Measurements from ENCODE around the gene TIMM44. TPM values are rescaled to one million over a fixed set of nuclear protein-coding genes. Genes with fewer than 3 reads are reported as not detected.

TIMM44 gene
- total and polyA plus RNA-seq, 10 of the 15 experiments (the other 5 are each of a cell fraction or from before 2014, with no cell fraction given) = 6.6 to 90.7 (median 57.6) TPM

- TSS peak; percentile 31 for BruUV-seq (replicated peaks)
- RAD21 ChIA-PET (ENCODE audit: unreplicated experiment) = no interaction called here
- TF ChIP-seq EED (IDR thresholded peaks at IDR 0.05; ENCODE audit: low read depth) (no peak), IKZF1 (conservative IDR thresholded peaks at IDR 0.05) (no peak), BCLAF1 (IDR thresholded peaks at IDR 0.05) (no peak), HDAC2 (IDR thresholded peaks at IDR 0.05) (no peak), NR2C1 (IDR thresholded peaks at IDR 0.05) (no peak), REST (IDR thresholded peaks at IDR 0.05; ENCODE audit: low read depth, low read length) (no peak), RAD21 (IDR thresholded peaks at IDR 0.05; ENCODE audit: insufficient read depth, low read depth, low read length) (no peak), PKNOX1 (IDR thresholded peaks at IDR 0.05) (no peak), POU2F2 (IDR thresholded peaks at IDR 0.05; ENCODE audit: borderline replicate concordance, low read depth, low read length) (no peak), PAX8 (IDR thresholded peaks at IDR 0.05) (no peak), IKZF2 (IDR thresholded peaks at IDR 0.05) (no peak), SIN3A (IDR thresholded peaks at IDR 0.05; ENCODE audit: low read depth, low read length) (no peak), POLR2AphosphoS2 (IDR thresholded peaks at IDR 0.05; ENCODE audit: low read depth, low read length) (no peak), ZNF592 (IDR thresholded peaks at IDR 0.05) (no peak)
Observed at GRCh38 chr19:7976461-7976860, 33.0 kb upstream of the TIMM44 start.

More at GRCh38 chr19:7976461-7976860, 33.0 kb upstream of the TIMM44 start:
- Histone ChIP-seq H2AFZ (ENCODE audit: control insufficient read depth, low read depth, low read length) (no peak overlapping the region), H3K9ac (ENCODE audit: control insufficient read depth, insufficient read depth, low read length) (no peak overlapping the region), H3K4me1 (ENCODE audit: control insufficient read depth, insufficient read depth, low read length) (no peaks in the 10 kb centered on the region), H3K27me3 (replicated peaks in 1 of 2; ENCODE audit: control insufficient read depth in 2 of 2, insufficient read depth in 2 of 2, low read length in 1 of 2) (no peaks in the 10 kb centered on the region), H4K20me1 (ENCODE audit: control insufficient read depth, insufficient read depth) (no peaks in the 10 kb centered on the region), H3K36me3 (ENCODE audit: control insufficient read depth in 2 of 2, insufficient read depth in 2 of 2, low read length in 1 of 2) (peaks cover 28 to 52% of the 10 kb centered on the region in 2 experiments; a peak in 3 of 4 replicates), H3K79me2 (ENCODE audit: control insufficient read depth, insufficient read depth, low read length) (no peaks in the 10 kb centered on the region), H3K27ac (ENCODE audit: control insufficient read depth, insufficient read depth) (no peak overlapping the region), H3K4me2 (ENCODE audit: control insufficient read depth, insufficient read depth) (no peak overlapping the region), H3K9me3 (replicated peaks; ENCODE audit: control insufficient read depth, insufficient read depth, low read length) (no peaks in the 10 kb centered on the region), H3K4me3 (no peak overlapping the region)
- intact Hi-C loops (cut with micrococcal nuclease; ENCODE audit: unreplicated experiment) = no loop called here
- FAIRE-seq (no peak), DNase-seq (ENCODE audit: low read depth, low spot score) (no peak), ATAC-seq (no peak)
- ChIA-PET POLR2A (interaction anchor here (0.6 kb wide), 1 partner anchor 319 kb away, joined by 3 read pairs; no protein-coding TSS in a partner anchor), SMC1A (ENCODE audit: uncharacterized antibody, unreplicated experiment) (no interaction called here), CTCF (interaction anchor here (0.7 kb wide), 1 partner anchor 182 kb away, joined by 6 read pairs; no protein-coding TSS in a partner anchor)
- 97% methylated on average over 4 of the region's 4 CpGs for WGBS (ENCODE audit: insufficient coverage, insufficient replicate concordance, low lambda C conversion rate, missing lambda C conversion rate)
- in situ Hi-C loops (cut with MboI) = no loop called here

All from GM12878 (cell line).